ENCODE results near the gene FCSK.
"Not testable (repeated sequence)": the region's sequence is repeated elsewhere in the genome, so short reads cannot be mapped to it uniquely, and the experiment has no call there.

Gene FCSK

GRCh38 chr16:70454222-70455034 lies at the start of gene FCSK:
TSS of gene FCSK (plus strand) at chr16:70454595. CDS start at chr16:70463191, 8,596 bp downstream.
- DNase-seq, result no peak

- DNase-seq, result not testable (repeated sequence)
Observed at GRCh38 chr16:70406104-70406503, 48.3 kb upstream of the FCSK start.

GRCh38 chr16:70407811-70408274 lies 46.6 kb upstream of the FCSK start:
- no peak for DNase-seq

- no peak for DNase-seq
Observed at GRCh38 chr16:70410734-70411133, 43.7 kb upstream of the FCSK start.

- no peak for DNase-seq
Observed at GRCh38 chr16:70412385-70412784, 42.0 kb upstream of the FCSK start.

GRCh38 chr16:70413572-70413971 lies 40.8 kb upstream of the FCSK start:
- DNase-seq, result not testable (repeated sequence)

- no peak for DNase-seq
Observed at GRCh38 chr16:70416748-70417616, 37.4 kb upstream of the FCSK start.

GRCh38 chr16:70417661-70418060 lies 36.7 kb upstream of the FCSK start:
- no peak for DNase-seq

GRCh38 chr16:70418274-70418992 lies 36.0 kb upstream of the FCSK start:
- DNase-seq, result no peak

- DNase-seq, result no peak
Observed at GRCh38 chr16:70418993-70419318, 35.4 kb upstream of the FCSK start.

GRCh38 chr16:70419384-70420327 lies 34.7 kb upstream of the FCSK start:
- DNase-seq, result no peak

- DNase-seq, result no peak
Observed at GRCh38 chr16:70421014-70421413, 33.4 kb upstream of the FCSK start.

GRCh38 chr16:70421473-70422311 lies 32.7 kb upstream of the FCSK start:
- no peak for DNase-seq

GRCh38 chr16:70422543-70422942 lies 31.9 kb upstream of the FCSK start:
- no peak for DNase-seq

GRCh38 chr16:70427786-70428177 lies 26.6 kb upstream of the FCSK start:
- DNase-seq, result no peak

GRCh38 chr16:70428178-70428998 lies 26.0 kb upstream of the FCSK start:
- peak; percentile 82 for DNase-seq

GRCh38 chr16:70429888-70430666 lies 24.3 kb upstream of the FCSK start:
- DNase-seq, result no peak

GRCh38 chr16:70430667-70431536 lies 23.5 kb upstream of the FCSK start:
- DNase-seq, result no peak

Data from DMS 273 treated with DMSO at 0.1 percent for 48 hours (cell line).